Left lobe of liver (tissue), 2 donors: ENCODE results near the gene TANC1. TPM values are rescaled to one million over a fixed set of nuclear protein-coding genes. Genes with fewer than 3 reads are reported as not detected.
A peak's percentile ranks its signal among the peaks of the same experiment; 100 is the strongest.

Source experiments
- ATAC-seq: fragments of 200-7000 bp; cut with Tn5 transposase; one replicate; pipeline ENCODE4 v1.9.1; 2020; ENCODE audit warnings: mild to moderate bottlenecking, moderate library complexity
- DNase-seq: peaks from one replicate; pipeline ENCODE4 v3.0.0-alpha.2; 2020; ENCODE audit warnings: low spot score
- total RNA-seq: library from RNA; stranded (reverse); gene quantifications from one replicate; pipeline ENCODE4 v1.2.1, GENCODE V29; 2021
- donor health status: DM: no; HTN: no; CAD: no; lungs with moderate emphysema.
- donor health status: DM: no; HTN: yes; CAD: no.

TANC1 gene
- total RNA-seq, 1 donor from 2014 or later: 5.0 TPM

DNA sequence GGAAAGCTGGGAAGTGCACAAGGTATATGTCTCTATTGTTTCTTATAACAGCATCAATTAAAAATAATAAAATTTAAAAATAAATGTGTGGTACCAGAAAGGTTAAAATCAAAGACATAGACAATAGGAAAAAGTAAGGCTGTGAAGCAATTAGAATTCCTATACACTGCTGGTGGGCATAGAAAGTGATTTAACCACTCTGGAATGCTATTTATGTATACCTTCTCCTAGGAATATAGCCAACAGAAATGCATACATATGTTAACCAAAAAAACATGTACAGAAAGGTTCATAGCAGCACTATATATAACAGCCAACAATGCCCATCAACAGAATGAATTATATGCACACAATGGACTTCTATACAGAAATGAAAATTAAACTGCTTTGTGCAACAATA is 275.1 kb downstream of the TANC1 start:
- ATAC-seq: no peak
- DNase-seq: no peak

DNA sequence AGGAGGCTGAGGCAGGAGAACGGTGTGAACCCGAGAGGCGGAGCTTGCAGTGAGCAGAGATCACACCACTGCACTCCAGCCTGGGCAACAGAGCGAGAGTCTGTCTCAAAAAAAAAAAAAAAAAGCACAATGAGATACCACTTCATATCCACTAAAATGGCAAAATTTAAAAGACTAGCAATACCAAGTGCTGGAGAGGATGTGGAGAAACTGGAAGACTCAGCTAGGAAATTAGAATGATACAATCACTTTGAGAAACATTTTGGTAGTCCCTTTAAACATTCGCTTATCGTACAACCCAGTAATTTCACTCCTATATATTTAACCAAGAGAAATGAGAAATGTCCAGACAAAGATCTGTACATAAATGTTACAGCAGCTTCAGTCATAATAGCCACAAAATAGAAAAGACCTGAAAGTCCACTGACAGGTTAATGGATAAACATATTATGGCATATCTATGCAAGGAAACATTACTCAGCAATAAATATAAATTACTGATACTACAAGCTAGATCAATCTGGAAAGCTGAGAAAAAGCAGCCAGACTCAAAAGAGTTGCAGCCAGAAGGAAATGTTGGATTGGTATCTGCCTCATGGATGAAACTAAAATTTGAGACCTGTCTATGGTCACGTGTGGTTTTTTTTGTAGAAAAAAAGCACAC is 278.0 kb downstream of the TANC1 start:
- DNase-seq: no peak
- ATAC-seq: no peak

DNA sequence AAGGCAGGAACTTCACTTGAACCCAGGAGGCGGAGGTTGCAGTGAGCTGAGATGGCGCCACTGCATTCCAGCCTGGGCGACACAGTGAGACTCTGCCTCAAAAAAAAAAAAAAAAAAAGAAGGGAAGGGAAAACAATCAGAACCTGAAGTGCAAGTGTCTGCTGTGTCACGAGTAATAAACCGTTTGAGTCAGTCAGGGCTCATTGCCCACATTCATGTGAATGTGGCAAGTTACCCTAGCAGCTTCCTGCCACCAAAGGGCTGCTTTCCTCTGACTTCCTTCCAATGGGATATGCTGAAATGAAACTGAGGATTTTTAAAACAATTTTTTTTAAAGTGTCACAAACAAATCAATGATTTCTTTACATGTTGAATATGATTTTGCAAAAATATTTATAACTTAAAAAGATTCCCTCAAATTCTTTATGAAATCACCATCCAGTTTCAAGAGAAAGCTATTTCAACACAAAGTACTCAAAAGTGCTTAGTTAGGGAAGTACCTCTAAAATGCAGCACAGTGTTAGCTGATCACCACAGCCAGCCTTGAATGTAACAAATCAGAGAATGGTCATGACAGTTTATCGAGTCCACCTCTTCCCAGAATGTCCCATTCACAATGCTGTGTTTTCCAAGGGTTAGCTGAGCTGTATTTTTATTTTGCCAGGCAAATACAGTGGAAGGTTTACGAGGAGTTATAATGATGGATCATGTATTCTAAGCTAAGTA is 281.7 kb downstream of the TANC1 start:
- DNase-seq (no peak), ATAC-seq (peak; percentile 75)

DNA sequence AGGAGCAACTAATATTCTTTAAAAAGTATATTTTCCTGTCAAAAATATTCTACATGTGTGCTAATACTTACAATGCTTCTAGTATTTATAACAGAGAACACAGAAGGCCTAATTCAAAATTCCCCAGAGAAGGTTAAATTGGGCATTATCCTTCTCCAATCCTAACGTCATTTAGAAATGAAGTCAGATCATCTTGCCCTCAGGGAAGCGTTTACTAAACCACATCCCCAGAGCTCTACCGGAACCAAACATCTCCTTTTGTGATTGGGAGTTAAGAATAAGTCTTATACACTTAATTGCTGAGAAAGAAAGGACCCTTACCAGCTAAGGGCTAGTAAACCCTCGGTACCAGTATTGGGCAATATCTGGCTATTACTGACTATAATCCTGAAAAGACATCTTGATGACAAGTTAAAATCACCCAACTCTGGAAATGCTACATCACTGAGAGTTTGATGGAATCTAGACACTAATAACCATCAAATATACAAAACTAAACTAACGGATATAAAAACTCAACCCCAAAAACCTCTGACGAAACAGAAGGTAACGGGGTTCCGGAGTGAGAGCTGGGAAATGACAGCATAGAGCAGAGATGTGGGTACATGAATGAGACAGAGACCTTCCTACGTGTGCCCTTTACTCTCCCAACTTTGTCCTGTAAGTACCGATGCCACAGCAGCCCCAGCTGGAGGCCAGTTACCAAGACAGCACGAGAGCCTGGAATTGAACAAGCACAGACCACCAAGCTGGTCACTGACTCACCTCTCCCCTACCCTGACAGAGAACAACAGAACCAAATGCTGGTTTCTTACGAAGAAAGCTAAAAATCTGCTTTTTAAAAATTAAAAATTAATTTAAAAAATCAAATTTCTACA is 283.1 kb downstream of the TANC1 start:
- DNase-seq (no peak), ATAC-seq (no peak)

DNA sequence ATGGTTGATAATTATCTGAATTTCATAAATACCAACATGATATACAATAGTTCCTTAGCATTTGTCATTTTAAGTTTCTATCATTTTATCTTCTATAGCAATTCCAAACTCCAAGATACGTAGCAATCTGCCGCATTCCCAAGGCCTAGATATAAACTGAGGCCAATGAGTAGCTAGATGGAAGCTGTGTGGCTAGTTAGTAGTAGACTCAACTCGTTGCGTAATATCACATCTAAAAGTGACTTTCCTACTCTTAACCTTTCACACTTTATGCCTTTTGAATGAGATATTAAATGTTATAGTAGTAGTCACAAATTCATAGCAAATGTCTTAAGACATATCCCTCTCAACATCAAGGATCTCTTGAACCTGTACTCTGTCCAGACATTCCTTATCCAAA is 284.5 kb downstream of the TANC1 start:
- DNase-seq (no peak), ATAC-seq (no peak)

DNA sequence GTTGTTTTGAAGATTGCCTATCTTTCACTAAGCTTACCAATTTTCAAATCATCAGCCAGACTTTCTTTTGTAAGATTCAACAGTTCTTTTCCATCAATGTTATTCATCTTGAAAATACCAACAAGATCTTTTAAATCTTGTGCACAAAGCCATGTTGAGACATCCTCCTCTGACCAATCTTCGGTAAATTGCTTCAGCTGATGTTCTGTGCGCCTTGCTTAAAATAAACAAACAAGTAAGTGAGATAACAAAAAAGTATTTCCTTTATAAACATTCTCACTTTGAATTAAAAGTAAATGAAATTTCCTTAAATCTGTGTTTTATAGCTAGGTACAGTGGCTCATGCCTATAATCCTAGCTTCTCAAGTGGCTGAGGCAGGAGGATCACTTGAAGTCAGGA is 287.7 kb downstream of the TANC1 start:
- no peak for ATAC-seq

DNA sequence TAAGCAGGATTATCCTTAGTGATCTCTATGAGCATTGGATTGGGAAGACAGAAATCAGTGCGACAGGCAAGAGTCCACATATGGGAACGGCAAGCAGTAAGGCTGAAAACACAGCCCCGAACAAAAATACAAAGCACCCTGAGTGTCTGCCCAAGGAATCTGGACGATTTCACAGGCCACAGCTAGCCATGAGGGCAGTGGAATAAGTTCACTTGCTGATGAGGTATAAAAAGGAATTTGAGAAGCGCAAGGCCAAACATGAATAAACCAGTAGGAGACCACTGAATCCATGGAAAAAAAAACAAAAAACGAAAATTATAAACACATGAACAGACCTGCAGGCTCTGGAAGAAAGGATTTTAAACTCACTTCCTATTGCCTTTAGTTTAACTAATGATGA is 293.8 kb downstream of the TANC1 start:
- ATAC-seq (no peak), DNase-seq (no peak)

More for the DNA sequence above, 287.7 kb downstream of the TANC1 start:
- no peak for DNase-seq

DNA sequence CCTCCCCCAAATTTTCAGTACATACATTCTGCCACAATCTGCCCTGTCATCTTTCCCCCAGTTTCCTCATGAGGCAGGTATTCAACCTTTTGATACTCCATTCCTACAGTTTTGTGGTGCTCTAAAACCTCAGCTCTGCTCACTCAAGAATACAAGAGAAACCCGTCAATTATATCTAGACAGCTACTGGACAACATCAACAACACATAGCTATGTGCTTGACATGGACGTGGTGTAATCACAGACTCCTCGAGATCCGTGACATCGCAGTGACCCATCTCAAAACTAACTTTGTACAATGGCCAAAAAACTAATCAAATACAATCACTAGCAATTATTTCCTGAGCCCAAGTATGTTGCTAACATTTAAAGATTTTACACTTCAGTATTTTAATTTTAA is 294.5 kb downstream of the TANC1 start:
- no peak for ATAC-seq

DNA sequence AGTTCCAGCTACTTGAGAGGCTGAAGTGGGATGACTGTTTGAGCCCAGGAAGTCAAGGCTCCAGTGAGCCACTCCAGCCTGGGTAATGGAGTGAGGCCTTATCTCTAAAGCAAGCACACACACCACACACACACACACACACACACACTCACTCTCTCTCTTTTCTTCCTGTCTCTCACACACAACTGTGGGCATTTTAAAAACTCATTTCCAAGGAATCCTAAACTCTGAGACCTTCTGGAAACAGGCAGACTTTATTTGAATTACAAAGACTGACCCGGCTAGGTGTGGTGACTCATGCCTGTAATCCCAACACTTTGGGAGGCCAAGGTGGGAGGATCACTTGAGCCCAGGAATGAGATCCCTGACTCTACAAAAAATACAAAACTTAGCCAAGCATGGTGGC is 296.7 kb downstream of the TANC1 start:
- DNase-seq: no peak
- no peak for ATAC-seq

More for the DNA sequence above, 294.5 kb downstream of the TANC1 start:
- no peak for DNase-seq

DNA sequence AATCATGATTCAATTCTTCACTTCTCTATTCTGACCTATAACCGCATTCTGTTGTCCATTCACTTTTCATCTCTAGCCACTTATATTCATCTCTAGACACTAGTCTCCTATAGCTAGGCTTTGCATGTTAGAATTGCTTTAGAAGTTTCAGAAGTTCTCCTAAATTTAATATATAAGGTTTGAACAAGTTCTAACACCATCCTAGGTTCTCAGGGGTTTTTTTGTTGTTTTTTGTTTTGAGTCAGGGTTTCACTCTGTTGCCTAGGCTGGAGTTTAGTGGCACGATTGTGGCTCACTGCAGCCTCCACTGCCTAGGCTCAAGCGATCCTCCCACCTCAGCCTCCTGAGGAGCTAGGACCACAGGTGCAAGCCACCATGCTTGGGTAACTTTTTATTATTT is 298.1 kb downstream of the TANC1 start:
- no peak for ATAC-seq
- no peak for DNase-seq

DNA sequence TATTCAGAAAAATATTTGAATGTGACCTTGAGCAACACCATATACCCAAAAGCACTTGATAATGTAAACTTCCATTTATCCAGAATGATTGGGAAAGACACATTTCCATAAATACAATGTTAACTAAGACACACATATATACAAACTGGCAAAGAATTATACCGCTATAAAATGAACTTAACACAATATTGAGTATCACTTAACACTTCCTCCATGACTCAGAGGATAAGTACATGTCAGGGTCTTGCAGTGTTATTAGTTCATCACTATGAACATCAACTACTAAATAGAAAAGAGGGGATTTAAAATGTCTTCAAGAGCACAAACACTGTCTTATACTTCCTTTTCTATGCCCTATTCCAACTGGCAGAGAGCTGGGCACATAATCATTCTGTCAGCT is 299.5 kb downstream of the TANC1 start:
- DNase-seq (no peak), ATAC-seq (peak; percentile 52)

DNA sequence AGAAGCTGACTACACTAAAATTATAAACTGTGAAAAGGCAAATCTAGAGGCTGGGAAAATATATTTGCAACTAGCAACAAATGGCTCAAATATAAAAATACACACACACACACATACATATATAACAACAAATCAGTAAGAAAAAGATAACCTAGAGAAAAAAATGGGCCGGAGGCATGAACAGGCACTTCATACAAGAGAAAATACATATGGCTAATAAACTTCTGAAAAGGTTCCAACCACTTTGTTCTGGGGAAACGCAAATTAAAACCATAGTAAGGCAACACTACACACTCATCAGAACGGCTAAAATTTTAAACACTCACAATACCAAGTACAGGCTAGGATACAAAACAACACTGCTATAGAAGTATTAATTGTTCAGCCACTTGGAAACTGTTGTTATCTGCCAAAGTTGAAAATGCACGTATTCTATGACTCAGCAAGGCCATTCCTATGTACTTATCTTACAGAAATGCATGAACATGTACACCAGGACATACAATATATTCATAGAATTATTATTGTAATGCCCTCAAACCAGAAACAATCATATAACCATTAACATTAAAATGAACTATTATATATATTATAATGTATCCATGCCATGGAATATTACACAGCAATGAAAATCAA is 302.4 kb downstream of the TANC1 start:
- ATAC-seq (no peak), DNase-seq (no peak)

DNA sequence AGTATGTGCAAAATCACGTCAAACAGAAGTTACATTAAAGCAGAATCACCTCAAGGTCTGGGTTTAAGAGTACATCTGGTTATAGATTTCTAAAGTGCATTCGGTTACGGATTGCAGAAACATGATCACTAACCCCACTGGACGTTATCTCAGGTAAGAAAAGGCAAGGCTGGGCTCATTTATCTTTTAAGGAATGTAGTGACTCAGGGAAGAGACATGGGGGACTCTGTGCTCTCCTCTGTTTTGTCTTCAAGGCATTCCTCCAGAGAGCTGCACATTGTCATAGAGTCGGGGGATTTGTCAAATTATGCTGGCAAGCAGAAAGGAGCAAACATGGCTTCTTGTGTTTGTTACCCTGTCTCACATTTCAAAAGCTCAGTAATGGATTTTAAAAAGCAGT is 303.7 kb downstream of the TANC1 start:
- DNase-seq: no peak
- ATAC-seq: no peak

DNA sequence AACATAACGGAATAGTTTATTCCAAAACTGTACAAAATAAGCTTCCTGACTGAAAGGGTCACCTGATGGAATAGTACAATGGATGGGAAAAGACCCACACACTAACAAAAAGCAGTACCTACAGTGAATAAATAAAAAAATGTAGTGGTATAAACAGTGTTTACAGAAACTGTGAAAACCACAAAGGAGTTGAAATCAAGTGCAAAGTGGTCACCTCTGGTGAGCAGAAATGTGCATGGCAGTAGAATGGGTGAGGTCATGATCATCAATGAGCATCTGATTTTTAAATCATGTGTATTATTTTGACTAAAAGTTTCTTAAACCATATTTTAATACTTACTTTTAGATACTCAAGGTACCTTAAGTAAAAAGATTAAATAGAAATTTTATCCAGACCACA is 306.7 kb downstream of the TANC1 start:
- DNase-seq: no peak
- ATAC-seq: no peak

DNA sequence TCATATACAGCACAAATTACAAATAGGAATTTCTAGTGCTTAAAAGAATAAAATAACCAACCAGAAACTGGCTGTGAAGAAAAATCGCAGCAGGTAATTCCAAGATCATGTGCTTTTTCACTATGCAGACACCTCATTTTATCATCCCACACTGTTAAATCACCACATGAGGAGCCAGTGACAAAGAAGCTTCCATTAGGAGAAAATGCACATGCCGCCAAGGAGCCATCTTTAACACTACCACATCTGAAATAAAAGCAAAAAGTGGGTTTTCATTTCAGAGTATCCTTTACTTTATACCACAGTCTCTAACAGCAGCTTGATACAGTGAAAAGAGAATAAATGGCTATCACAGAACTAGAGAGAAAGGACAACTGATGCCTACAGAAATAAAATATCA is 311.3 kb downstream of the TANC1 start:
- DNase-seq (no peak), ATAC-seq (no peak)

DNA sequence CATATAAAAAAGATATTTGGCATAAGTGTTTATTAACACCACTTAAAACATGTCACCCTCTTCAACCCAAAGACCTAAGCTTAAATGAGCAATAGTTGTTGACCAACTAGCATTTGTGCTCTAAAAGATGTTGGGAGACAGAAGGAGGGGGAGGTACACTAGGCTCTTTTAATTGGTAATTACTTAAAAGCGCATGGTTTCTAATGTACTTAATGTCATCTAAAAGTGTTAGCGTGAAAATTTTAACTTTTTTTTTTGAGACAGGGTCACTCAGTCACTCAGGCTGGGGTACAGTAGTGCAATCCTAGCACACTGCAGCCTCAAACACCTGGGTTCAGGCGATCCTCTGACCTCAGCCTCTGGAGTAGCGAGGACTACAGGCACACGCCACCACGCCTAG is 312.6 kb downstream of the TANC1 start:
- ATAC-seq (no peak), DNase-seq (no peak)

Other genes starting within 250 kb of the TANC1 start
- not detected for gene DAPL1, start 173.3 kb upstream of the TANC1 start, total RNA-seq